Keratinocyte (primary cell): ENCODE results near the gene NPM3. TPM values are rescaled to one million over a fixed set of nuclear protein-coding genes. Genes with fewer than 3 reads are reported as not detected.

Source experiments
- DNase-seq: peaks from one replicate; pipeline ENCODE4 v3.0.0-alpha.2; 2011; ENCODE audit warnings: low read depth, missing footprints, low spot score
- FAIRE-seq: peaks from 2 replicates; lab custom pipeline; 2011; peaks lifted over from hg19 to GRCh38; lab: Jason Lieb, UNC
- H2AFZ ChIP-seq: 2 replicates; pipeline ENCODE4 v1.6.0; 2012; ENCODE audit warnings: low read length, control low read depth, inconsistent platforms; ENCODE audit not compliant: control insufficient read depth
- H3K27ac ChIP-seq: 2 replicates; pipeline ENCODE4 v1.5.1; 2011; ENCODE audit warnings: low read length; ENCODE audit not compliant: control insufficient read depth, insufficient read depth
- H3K27me3 ChIP-seq: 3 replicates; pipeline ENCODE4 v1.6.0; 2011; ENCODE audit warnings: low read length; ENCODE audit not compliant: control insufficient read depth, insufficient read depth; ENCODE audit errors: extremely low read depth
- H3K36me3 ChIP-seq, 2 experiments: 2 replicates in 1 of 2; 3 replicates in 1 of 2; pipeline ENCODE4 v1.5.1; 2011; ENCODE audit warnings: low read length in 2 of 2, mild to moderate bottlenecking in 1 of 2; ENCODE audit not compliant: control insufficient read depth in 2 of 2, insufficient read depth in 2 of 2; ENCODE audit errors: extremely low read depth in 1 of 2
- H3K4me1 ChIP-seq: 3 replicates; pipeline ENCODE4 v1.5.1; 2011; ENCODE audit warnings: low read length; ENCODE audit not compliant: control insufficient read depth, insufficient read depth; ENCODE audit errors: extremely low read depth
- H3K4me2 ChIP-seq: 3 replicates; pipeline ENCODE4 v1.6.0; 2011; ENCODE audit warnings: low read depth, low read length; ENCODE audit not compliant: control insufficient read depth, insufficient read depth; ENCODE audit errors: extremely low read depth
- H3K4me3 ChIP-seq, 3 experiments: fragments of 200-600 bp in 1 of 3; sonication (generic) in 1 of 3; 2 replicates in 2 of 3; 3 replicates in 1 of 3; pipeline ENCODE4 v1.5.1; 2011 to 2016; ENCODE audit warnings: low read length in 3 of 3, mild to moderate bottlenecking in 3 of 3, control low read depth in 2 of 3, inconsistent platforms in 1 of 3, low read depth in 1 of 3, mixed read lengths in 1 of 3, mixed run types in 1 of 3, moderate library complexity in 1 of 3; ENCODE audit not compliant: control insufficient read depth in 2 of 3, insufficient read depth in 2 of 3; ENCODE audit errors: extremely low read depth in 1 of 3
- H3K79me2 ChIP-seq: 2 replicates; pipeline ENCODE4 v1.6.0; 2012; ENCODE audit warnings: low read length; ENCODE audit not compliant: control insufficient read depth, insufficient read depth
- H3K9ac ChIP-seq: 3 replicates; pipeline ENCODE4 v1.6.0; 2011; ENCODE audit warnings: low read length; ENCODE audit not compliant: control insufficient read depth, insufficient read depth; ENCODE audit errors: extremely low read depth
- H3K9me1 ChIP-seq: 3 replicates; pipeline ENCODE4 v1.6.0; 2011; ENCODE audit warnings: low read length; ENCODE audit not compliant: control insufficient read depth, insufficient read depth; ENCODE audit errors: extremely low read depth
- H3K9me3 ChIP-seq: 2 replicates; pipeline ENCODE4 v1.5.1; 2012; ENCODE audit warnings: low read depth, low read length; ENCODE audit not compliant: control insufficient read depth
- H4K20me1 ChIP-seq: 3 replicates; pipeline ENCODE4 v1.6.0; 2011; ENCODE audit warnings: low read length; ENCODE audit not compliant: control insufficient read depth, insufficient read depth; ENCODE audit errors: extremely low read depth
- CTCF ChIP-seq, 3 experiments: IDR thresholded peaks in 1 of 3; conservative IDR thresholded peaks in 1 of 3; optimal IDR thresholded peaks in 1 of 3; 2 replicates in 2 of 3; 3 replicates in 1 of 3; pipeline versions ENCODE3 to v1.5.1; 2011; ENCODE audit warnings: low read length in 3 of 3, mild to moderate bottlenecking in 3 of 3, moderate library complexity in 2 of 3, control low read depth in 1 of 3, inconsistent platforms in 1 of 3; ENCODE audit not compliant: insufficient read depth in 2 of 3; ENCODE audit errors: extremely low read depth in 1 of 3
- EZH2 ChIP-seq: IDR thresholded peaks from one replicate; pipeline ENCODE4 v1.6.1; 2012; ENCODE audit warnings: inconsistent platforms, mild to moderate bottlenecking, low read length, moderate library complexity
- dilution Hi-C: fragments of 300-500 bp; cut with MboI; formaldehyde crosslinking; loops from one replicate; pipeline ENCODE4 v1.7.0; 2020; ENCODE audit warnings: low sequenced_read_pairs; ENCODE audit not compliant: extremely low pct_ligation_motif_present
- polyA plus RNA-seq, 5 experiments: library from polyadenylated mRNA; depleted of rRNA in 3 of 5; stranded (reverse) in 3 of 5; stranded (forward) in 1 of 5; unstranded in 1 of 5; fragments of >200 nt; gene quantifications; 1 replicate in 1 of 5; 2 replicates in 3 of 5; 3 replicates in 1 of 5; pipeline versions ENCODE4 v1.2.1 to v1.2.3, GENCODE V29; 2011 to 2012; ENCODE audit warnings: missing spikeins in 2 of 5, low read depth in 1 of 5, low replicate concordance in 1 of 5

NPM3 gene
- polyA plus RNA-seq, 1 donor (not counting 4 experiments of a cell fraction or from before 2014, with no cell fraction given) = 77.2 TPM

DNA sequence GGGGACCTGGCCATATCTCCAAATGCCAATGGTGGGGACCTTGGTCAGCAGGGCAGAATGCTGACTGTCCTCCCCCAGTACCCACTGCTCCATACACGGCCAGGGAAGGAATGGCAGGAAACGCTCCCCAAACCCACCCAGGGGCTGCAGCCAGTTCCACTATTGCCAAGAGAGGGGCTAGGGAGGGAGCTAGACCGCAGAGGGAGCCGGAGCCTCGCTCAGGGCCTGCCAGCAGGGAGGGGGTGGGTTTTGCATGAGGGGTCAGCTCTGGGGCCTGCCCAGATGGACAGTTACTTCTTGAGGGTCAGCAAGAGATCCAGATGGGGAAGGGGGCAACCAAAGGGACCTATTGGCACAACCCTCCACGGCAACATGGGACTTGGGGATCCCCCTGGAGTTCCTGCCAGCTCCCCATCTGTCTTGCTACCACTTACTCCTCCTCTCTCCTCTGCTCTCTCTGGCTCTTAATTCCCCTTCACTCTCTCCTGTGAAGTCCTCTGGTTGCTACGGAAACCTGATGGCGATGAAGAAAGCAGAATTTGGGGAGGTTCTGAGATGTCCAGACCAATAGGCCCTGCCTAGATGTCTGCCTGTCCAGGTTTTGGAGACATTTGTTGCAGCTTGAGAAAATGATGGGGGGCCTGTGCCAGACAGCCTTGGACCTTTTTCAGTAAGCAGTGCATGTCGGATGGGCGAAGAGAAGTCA is 20.0 kb downstream of the NPM3 start:
- dilution Hi-C loops = no loop called here
- H3K27me3 ChIP-seq = peaks cover 38% of the 10 kb centered on the region
- H3K36me3 ChIP-seq = no peaks in the 10 kb centered on the region
- no peak overlapping the region for H3K4me2 ChIP-seq
- H4K20me1 ChIP-seq = no peaks in the 10 kb centered on the region
- FAIRE-seq = no peak
- no peak overlapping the region for H3K9ac ChIP-seq
- no peaks in the 10 kb centered on the region for H3K9me3 ChIP-seq
- H3K79me2 ChIP-seq = no peaks in the 10 kb centered on the region
- H3K27ac ChIP-seq = no peak overlapping the region
- no peaks in the 10 kb centered on the region for H3K9me1 ChIP-seq
- H3K4me1 ChIP-seq = no peaks in the 10 kb centered on the region
- no peak overlapping the region for H3K4me3 ChIP-seq
- DNase-seq = no peak
- no peak for TF ChIP-seq EZH2
- TF ChIP-seq CTCF (optimal IDR thresholded peaks at IDR 0.05 in 1 of 3, IDR thresholded peaks at IDR 0.05 in 1 of 3, conservative IDR thresholded peaks at IDR 0.05 in 1 of 3; ENCODE audit: extremely low read depth in 1 of 3, insufficient read depth in 2 of 3, low read length in 3 of 3) = no peak
- H2AFZ ChIP-seq = no peak overlapping the region

- Histone ChIP-seq H3K36me3 (no peaks in the 10 kb centered on the region), H2AFZ (no peak overlapping the region), H3K9ac (no peak overlapping the region), H3K9me1 (no peaks in the 10 kb centered on the region), H3K27ac (no peak overlapping the region), H4K20me1 (no peaks in the 10 kb centered on the region), H3K4me1 (no peaks in the 10 kb centered on the region), H3K9me3 (no peaks in the 10 kb centered on the region), H3K4me3 (no peak overlapping the region), H3K27me3 (peaks cover 34% of the 10 kb centered on the region), H3K79me2 (no peaks in the 10 kb centered on the region), H3K4me2 (no peak overlapping the region)
- TF ChIP-seq CTCF (optimal IDR thresholded peaks at IDR 0.05 in 1 of 3, IDR thresholded peaks at IDR 0.05 in 1 of 3, conservative IDR thresholded peaks at IDR 0.05 in 1 of 3; ENCODE audit: extremely low read depth in 1 of 3, insufficient read depth in 2 of 3, low read length in 3 of 3) (no peak), EZH2 (no peak)
- FAIRE-seq (no peak), DNase-seq (no peak)
- dilution Hi-C loops = no loop called here
Observed at GRCh38 chr10:101762736-101763135, 20.5 kb downstream of the NPM3 start.
